GM23248 (cell line): ENCODE results near the gene CCL18. TPM values are rescaled to one million over a fixed set of nuclear protein-coding genes. Genes with fewer than 3 reads are reported as not detected.
"Not testable (repeated sequence)": the region's sequence is repeated elsewhere in the genome, so short reads cannot be mapped to it uniquely, and the experiment has no call there.

Experiments
- DNase-seq: peaks from one replicate; pipeline ENCODE4 v3.0.0-alpha.2; 2015
- H2AFZ ChIP-seq: fragments of 200-600 bp; sonication (generic); 2 replicates; pipeline ENCODE4 v1.6.1; 2016; ENCODE audit warnings: antibody characterized with exemption
- H3F3A ChIP-seq: fragments of 200-600 bp; sonication (generic); 2 replicates; pipeline ENCODE4 v1.6.1; 2016; ENCODE audit warnings: mild to moderate bottlenecking, antibody characterized with exemption, mixed run types; ENCODE audit not compliant: insufficient read depth
- H3K27ac ChIP-seq: fragments of 200-600 bp; sonication (generic); 2 replicates; pipeline ENCODE4 v1.5.1; 2016; ENCODE audit warnings: mild to moderate bottlenecking
- H3K27me3 ChIP-seq: fragments of 200-600 bp; sonication (generic); replicated peaks from 2 replicates; pipeline ENCODE4 v1.6.1; 2016; ENCODE audit warnings: mild to moderate bottlenecking; ENCODE audit not compliant: insufficient read depth
- H3K36me3 ChIP-seq: fragments of 200-600 bp; sonication (generic); 2 replicates; pipeline ENCODE4 v1.6.1; 2016; ENCODE audit warnings: low read depth, mild to moderate bottlenecking
- H3K4me1 ChIP-seq: fragments of 200-600 bp; sonication (generic); 2 replicates; pipeline ENCODE4 v1.6.1; 2016; ENCODE audit warnings: mild to moderate bottlenecking; ENCODE audit not compliant: insufficient read depth
- H3K4me2 ChIP-seq: fragments of 200-600 bp; sonication (generic); one replicate; pipeline ENCODE4 v1.6.1; 2016; ENCODE audit warnings: mild to moderate bottlenecking; ENCODE audit not compliant: unreplicated experiment
- H3K4me3 ChIP-seq: fragments of 200-600 bp; sonication (generic); 2 replicates; pipeline ENCODE4 v1.5.1; 2016; ENCODE audit warnings: mild to moderate bottlenecking
- H3K79me2 ChIP-seq: fragments of 200-600 bp; sonication (generic); 2 replicates; pipeline ENCODE4 v1.6.1; 2016; ENCODE audit warnings: mild to moderate bottlenecking; ENCODE audit not compliant: insufficient read depth
- H3K9ac ChIP-seq: fragments of 200-600 bp; sonication (generic); 2 replicates; pipeline ENCODE4 v1.6.1; 2016; ENCODE audit warnings: mild to moderate bottlenecking
- H3K9me2 ChIP-seq: fragments of 200-600 bp; sonication (generic); 2 replicates; pipeline ENCODE4 v1.6.1; 2016; ENCODE audit warnings: mixed run types, mild to moderate bottlenecking, moderate library complexity; ENCODE audit not compliant: insufficient read depth
- H3K9me3 ChIP-seq: fragments of 200-600 bp; sonication (generic); one replicate; pipeline ENCODE4 v1.6.1; 2017; ENCODE audit warnings: low read depth
- H4K20me1 ChIP-seq: fragments of 200-600 bp; sonication (generic); 2 replicates; pipeline ENCODE4 v1.6.0; 2016; ENCODE audit not compliant: insufficient read depth
- EZH2 ChIP-seq: fragments of 200-600 bp; sonication (generic); IDR thresholded peaks from 2 replicates; pipeline ENCODE4 v1.6.1; 2018; ENCODE audit warnings: antibody characterized with exemption, mild to moderate bottlenecking; ENCODE audit not compliant: insufficient read depth, poor library complexity, severe bottlenecking
- EZH2phosphoT487 ChIP-seq: fragments of 200-600 bp; sonication (generic); IDR thresholded peaks from 2 replicates; pipeline ENCODE4 v1.6.1; 2018; ENCODE audit warnings: antibody characterized with exemption, moderate library complexity, mild to moderate bottlenecking, low read depth; ENCODE audit not compliant: insufficient read depth
- WGBS, 2 experiments: methylation state at CpG; one replicate each; pipeline ENCODE4 v1.1.6; 2015 to 2017; ENCODE audit warnings: low lambda C conversion rate in 2 of 2, low coverage in 1 of 2; ENCODE audit errors: missing lambda C conversion rate in 2 of 2; 5-methylcytosine and 5-hydroxymethylcytosine counted together
- in situ Hi-C: fragments of 300-500 bp; cut with MboI; formaldehyde crosslinking; loops from 2 replicates; pipeline ENCODE4 v1.15.0; 2020
- polyA plus RNA-seq: library from polyadenylated mRNA; unstranded; fragments of >200 nt; fragmentation: Nextera tagmentation; extraction: Ambion mirVana; gene quantifications from 2 replicates; pipeline ENCODE4 v1.2.1, GENCODE V29; 2016
- total RNA-seq: library from RNA; depleted of rRNA; stranded (reverse); fragments of >200 nt; shearing (Covaris generic); gene quantifications from 2 replicates; pipeline ENCODE4 v1.2.3, GENCODE V29; 2014

The CCL18 gene
- total and polyA plus RNA-seq, 2 experiments from 2014 or later, result not detected

DNA sequence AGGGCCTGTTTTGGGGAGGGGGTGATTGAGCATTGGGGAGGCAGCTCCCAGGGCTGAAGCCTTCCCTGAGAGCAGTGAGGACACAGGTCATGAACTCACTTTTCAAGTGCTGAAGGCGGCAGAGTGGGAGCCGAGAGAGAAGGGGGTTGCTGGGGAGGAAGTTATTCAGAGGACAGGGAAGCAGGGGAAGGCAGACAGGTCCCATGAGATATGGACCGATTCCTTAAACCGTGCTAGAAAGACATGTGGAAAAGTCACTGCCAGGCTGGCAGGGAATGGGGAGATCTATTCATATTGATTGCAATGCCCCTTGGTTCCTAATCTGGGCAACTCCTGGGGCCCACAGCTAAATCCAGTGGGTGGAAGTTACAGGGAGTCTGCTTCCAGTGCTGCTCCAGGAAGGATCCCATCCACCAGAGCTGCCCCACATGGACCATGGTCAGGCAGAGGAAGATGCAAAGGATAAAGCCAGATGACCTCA, 40.7 kb downstream of the CCL18 start:
- WGBS, 2 experiments, result 7 to 20% methylated on average over 4 of the region's 4 CpGs
- Histone ChIP-seq H3K4me1 (no peaks in the 10 kb centered on the region), H3K27me3 (no peaks in the 10 kb centered on the region), H3K4me2 (no peak overlapping the region), H3F3A (no peaks in the 10 kb centered on the region), H3K9me3 (no peaks in the 10 kb centered on the region), H3K9ac (no peak overlapping the region), H3K9me2 (no peaks in the 10 kb centered on the region), H2AFZ (no peak overlapping the region), H3K4me3 (no peak overlapping the region), H3K36me3 (no peaks in the 10 kb centered on the region), H3K27ac (no peak overlapping the region), H4K20me1 (no peaks in the 10 kb centered on the region), H3K79me2 (no peaks in the 10 kb centered on the region)
- in situ Hi-C loops, result no loop called here
- no peak for DNase-seq
- no peak for TF ChIP-seq EZH2phosphoT487

DNA sequence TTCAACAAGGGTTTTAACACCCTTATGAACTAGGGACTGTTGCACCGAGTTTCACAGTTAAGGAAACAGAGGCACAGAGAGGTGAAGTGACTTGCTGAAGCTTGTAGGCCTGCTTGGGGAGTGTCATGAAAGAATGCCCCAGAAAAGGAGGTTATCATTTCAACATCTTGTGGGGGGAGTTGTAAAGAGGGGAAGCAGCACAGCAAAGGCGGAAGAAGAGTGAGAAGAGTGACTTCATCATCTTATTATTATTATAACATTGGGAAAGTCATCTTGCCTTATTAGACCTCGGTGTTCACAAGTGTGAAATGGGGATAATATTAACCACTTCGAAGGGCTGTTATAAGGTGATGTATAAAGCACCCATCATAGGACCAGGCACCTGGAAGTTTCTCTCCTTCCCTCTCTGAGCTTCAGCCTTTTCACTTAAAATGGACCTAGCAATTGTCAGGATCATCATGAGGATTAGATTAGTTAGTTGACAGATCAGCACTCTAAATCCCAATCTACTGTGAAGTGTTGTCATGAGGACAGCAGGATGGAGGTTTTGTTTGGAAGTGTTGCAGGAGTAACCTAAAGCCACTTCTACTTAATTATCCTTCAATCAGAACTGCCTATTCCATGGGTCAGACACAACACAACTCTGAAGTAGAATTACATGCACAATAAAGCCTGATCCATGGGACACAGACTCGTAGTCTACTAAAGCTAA, 41.9 kb downstream of the CCL18 start:
- Histone ChIP-seq H3K36me3 (no peaks in the 10 kb centered on the region), H3K4me1 (no peaks in the 10 kb centered on the region), H3K27me3 (0 out of 2 replicates have a peak, but pooled peaks cover 2% of the 10 kb centered on the region), H3K9me2 (no peaks in the 10 kb centered on the region), H3K27ac (no peak overlapping the region), H3K4me3 (no peak overlapping the region), H3F3A (no peaks in the 10 kb centered on the region), H3K79me2 (no peaks in the 10 kb centered on the region), H4K20me1 (no peaks in the 10 kb centered on the region), H3K9ac (no peak overlapping the region), H2AFZ (no peak overlapping the region), H3K4me2 (no peak overlapping the region), H3K9me3 (no peaks in the 10 kb centered on the region)
- in situ Hi-C loops, result no loop called here
- TF ChIP-seq EZH2 (no peak), EZH2phosphoT487 (no peak)
- no peak for DNase-seq
- WGBS, 2 experiments, result 18 to 20% methylated on average over 5 of the region's 5 CpGs

DNA sequence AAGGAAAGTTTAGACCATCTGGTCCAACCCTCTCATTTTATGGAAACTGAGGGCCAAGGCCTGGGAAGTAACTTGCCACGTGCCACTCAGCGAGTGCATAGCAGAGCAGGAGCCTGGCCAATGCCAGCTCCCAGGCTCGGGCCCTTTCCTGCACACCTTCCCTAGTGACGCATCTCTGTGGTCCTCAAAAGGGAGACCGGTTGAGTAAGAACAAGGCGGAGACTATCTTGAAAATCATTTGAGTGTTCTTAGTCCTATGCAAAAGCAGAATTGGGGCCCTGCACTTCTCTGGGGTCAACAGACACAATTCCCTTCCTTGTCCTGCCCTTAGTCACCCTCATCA, 42.4 kb downstream of the CCL18 start:
- no peak overlapping the region for H3K9ac ChIP-seq
- WGBS, 2 experiments, result 45 to 53% methylated on average over 6 of the region's 6 CpGs
- no peaks in the 10 kb centered on the region for H3K36me3 ChIP-seq
- in situ Hi-C loops, result no loop called here
- no peak overlapping the region for H3K4me3 ChIP-seq
- no peaks in the 10 kb centered on the region for H3F3A ChIP-seq
- no peak overlapping the region for H2AFZ ChIP-seq
- no peaks in the 10 kb centered on the region for H4K20me1 ChIP-seq
- H3K27me3 ChIP-seq, result 0 out of 2 replicates have a peak, but pooled peaks cover 4% of the 10 kb centered on the region
- H3K9me2 ChIP-seq, result no peaks in the 10 kb centered on the region
- H3K4me1 ChIP-seq, result no peaks in the 10 kb centered on the region
- no peaks in the 10 kb centered on the region for H3K9me3 ChIP-seq
- DNase-seq, result no peak
- TF ChIP-seq EZH2 (no peak), EZH2phosphoT487 (no peak)
- H3K79me2 ChIP-seq, result no peaks in the 10 kb centered on the region
- no peak overlapping the region for H3K27ac ChIP-seq
- no peak overlapping the region for H3K4me2 ChIP-seq

DNA sequence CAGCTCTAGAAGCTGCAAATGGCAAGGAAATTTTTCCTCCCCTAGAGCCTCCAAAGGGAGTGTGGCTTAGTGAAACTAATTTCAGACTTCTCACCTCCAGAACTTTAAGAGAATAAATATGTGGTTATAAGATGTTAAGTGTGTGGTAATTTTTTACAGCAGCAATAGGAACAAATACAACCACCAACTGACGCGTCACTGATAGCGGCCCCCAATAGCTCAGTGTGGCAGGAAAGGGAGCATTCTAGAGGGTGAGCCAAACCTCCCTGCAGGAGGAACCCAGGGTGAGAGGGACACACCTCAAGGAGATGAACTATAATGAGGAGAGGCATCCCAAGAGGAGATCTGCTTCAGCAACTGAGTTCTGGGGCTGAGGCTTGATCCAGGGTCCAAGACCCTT, 43.6 kb downstream of the CCL18 start:
- H3K9ac ChIP-seq, result no peak overlapping the region
- no peak overlapping the region for H3K27ac ChIP-seq
- DNase-seq, result no peak
- no peaks in the 10 kb centered on the region for H3K9me3 ChIP-seq
- 0 out of 2 replicates have a peak, but pooled peaks cover 4% of the 10 kb centered on the region for H3K27me3 ChIP-seq
- no peaks in the 10 kb centered on the region for H4K20me1 ChIP-seq
- in situ Hi-C loops, result no loop called here
- no peaks in the 10 kb centered on the region for H3F3A ChIP-seq
- H3K9me2 ChIP-seq, result no peaks in the 10 kb centered on the region
- no peak overlapping the region for H3K4me2 ChIP-seq
- no peak overlapping the region for H2AFZ ChIP-seq
- H3K4me3 ChIP-seq, result no peak overlapping the region
- no peaks in the 10 kb centered on the region for H3K79me2 ChIP-seq
- TF ChIP-seq EZH2phosphoT487 (no peak), EZH2 (no peak)
- 85 to 90% methylated on average over 3 of the region's 3 CpGs for WGBS, 2 experiments
- H3K4me1 ChIP-seq, result no peaks in the 10 kb centered on the region
- H3K36me3 ChIP-seq, result no peaks in the 10 kb centered on the region

DNA sequence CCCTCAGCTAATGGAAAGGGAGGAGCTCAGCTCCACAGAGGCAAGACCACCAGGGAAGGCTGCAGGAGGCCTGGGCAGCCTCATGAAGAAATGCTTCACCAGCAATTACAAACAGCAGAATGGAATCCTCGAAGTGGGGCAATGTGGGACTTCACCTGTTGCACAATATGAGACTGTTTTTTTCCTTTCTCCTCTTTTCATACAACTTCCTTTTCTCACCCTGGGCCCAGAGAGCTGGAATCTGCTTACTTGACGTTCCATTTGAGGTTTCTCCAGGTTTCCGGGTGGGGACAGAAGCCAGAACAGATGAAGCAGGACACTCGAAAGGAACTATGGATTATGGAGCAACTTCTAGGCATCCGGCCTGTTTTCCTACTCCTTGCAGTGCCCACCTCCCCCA, 44.2 kb downstream of the CCL18 start:
- H3K4me3 ChIP-seq, H3K27ac ChIP-seq, H4K20me1 ChIP-seq, H3K9me3 ChIP-seq, H3F3A ChIP-seq, H3K36me3 ChIP-seq, in situ Hi-C loops, DNase-seq, H3K9me2 ChIP-seq, H2AFZ ChIP-seq, H3K4me1 ChIP-seq, H3K9ac ChIP-seq, H3K79me2 ChIP-seq, H3K4me2 ChIP-seq, H3K27me3 ChIP-seq: not testable (repeated sequence)
- 37 to 39% methylated on average over 5 of the region's 5 CpGs for WGBS, 2 experiments
